DMS79 treated with DMSO at 0.1 percent for 48 hours (cell line): ENCODE measurements around the gene FCN3.
A peak's percentile ranks its signal among the peaks of the same experiment; 100 is the strongest.

ENCODE experiments used
- DNase-seq: peaks from one replicate; lab custom pipeline; 2025; lab: John Stamatoyannopoulos, UW

Gene FCN3

DNA sequence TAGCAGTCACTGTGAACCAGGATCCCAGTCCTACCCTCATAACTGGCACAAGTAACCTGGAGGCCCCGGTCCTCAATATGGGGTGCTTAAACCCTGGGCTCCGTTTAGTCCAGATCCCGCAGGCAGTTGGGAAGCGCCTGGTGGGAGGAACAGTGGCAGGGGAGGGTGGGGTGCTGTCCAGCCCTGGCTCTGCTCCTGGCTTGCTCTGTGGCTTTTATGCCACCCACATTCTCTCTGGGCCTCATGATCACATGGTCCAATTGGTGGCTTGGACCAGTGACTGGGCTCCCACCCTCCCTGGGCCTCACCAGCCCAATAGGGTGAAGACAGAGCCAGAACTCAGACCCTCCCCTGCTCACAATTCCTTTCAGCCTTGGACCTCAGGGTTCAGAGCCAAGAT is 5.6 kb upstream of the FCN3 start:
- DNase-seq: no peak

DNA sequence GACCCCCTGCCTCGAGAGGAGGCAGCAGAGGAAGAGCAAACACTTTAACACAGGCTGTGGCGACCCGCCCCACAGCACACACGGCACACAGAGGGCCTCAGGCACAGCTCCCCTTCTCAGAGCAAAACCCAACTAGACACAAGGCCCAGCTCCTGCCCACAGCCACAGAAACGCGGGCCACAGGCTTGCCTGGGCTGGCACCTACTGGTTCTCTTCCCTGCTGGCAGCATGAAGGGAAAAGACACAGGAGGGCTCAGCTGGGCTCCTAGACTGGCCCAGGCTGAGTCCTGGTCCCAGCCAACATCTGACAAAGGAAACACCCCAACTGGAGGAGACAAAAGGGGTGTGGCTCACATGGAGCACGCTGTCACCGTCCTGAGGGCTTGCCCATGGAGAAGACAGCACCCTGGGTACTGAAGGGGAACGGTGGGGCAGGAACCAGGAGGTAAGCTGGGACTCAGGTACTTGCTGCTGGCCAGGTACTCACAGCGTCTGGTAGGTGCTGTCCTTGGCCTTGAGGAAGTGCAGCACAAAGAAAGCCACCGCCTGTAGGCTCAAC is 5.0 kb upstream of the FCN3 start:
- DNase-seq: no peak

GRCh38 chr1:27377760-27378495 is 3.3 kb upstream of the FCN3 start:
- no peak for DNase-seq

- DNase-seq: no peak
Observed at GRCh38 chr1:27372808-27373690, 1.6 kb downstream of the FCN3 start.

- DNase-seq: no peak
Observed at GRCh38 chr1:27372022-27372807, 2.4 kb downstream of the FCN3 start.

DNA sequence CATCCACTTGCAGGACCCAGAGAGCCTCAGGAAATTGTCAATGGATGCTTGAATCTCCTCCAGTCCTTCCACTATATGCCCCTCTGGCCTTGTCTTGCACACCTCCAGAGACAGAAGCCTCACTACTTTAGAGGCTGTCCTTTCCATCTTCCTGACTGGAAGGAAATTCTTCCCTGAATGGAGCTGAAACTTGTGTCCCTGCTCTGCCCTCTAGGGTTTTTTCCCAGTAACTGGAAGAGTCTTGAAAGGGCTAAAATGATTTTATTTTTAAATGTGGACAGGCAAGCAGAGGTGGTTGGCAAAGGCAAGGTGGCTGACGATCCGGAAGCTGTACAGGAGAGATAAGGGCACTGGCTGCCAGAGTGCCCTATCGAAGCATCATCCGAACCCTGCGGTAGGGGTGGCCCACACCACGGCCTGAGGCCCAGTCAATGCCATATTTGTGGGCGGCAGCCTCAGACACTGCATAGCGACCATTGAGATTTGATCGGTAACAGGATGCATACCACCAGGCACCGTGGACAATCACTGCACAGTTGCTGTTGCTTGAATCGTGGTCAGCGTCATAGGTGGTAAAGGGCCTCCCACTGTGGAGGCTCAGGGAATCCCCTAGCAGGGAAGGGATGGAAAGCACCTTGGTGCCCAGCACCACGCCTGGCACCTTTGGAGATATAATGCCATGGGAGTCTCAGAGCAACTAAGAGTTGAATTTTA is 5.6 kb downstream of the FCN3 start:
- no peak for DNase-seq

GRCh38 chr1:27367160-27367650 is 7.4 kb downstream of the FCN3 start:
- DNase-seq: no peak

DNA sequence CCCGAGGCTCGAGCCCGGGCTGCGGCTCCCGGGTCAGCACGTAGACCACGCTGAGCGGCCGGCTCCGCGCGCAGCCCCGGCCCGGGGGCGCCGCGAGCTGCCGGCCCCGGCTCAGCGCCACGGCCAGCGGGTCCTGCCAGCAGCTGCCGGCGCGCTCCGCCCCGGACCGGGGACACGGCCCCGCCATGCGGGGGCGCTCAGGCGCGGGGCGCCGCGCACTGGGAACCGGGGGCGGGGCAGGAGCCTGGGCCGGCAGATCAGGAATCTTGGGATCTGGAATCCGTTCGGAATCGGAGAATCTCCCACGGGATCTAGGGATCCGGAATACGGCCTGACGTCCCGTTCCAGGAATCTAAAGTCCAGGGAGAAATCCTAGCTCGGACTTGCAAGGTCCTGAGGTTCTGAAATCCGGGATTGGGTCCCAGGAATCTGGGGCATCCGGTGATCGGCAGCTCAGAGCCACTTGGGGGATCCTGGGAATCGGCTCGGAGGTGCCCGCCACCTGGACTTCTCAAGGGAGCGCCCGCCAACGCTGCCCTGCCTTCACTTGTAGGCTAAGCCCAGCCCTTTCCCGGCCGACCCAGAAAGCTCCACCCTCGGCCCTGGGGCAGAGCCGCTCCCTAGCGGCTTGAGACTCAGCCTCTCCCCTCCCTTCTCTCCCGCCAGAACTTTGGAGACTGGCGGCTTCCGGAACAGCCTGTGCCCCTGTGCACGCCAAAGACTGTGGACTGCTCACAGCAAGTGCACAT is 8.0 kb downstream of the FCN3 start, which contains the start of gene MAP3K6:
TSS of gene MAP3K6 (minus strand) at position 551 of the 749 bp plus-strand sequence. CDS start at position 187, 364 bp downstream.
- DNase-seq: peak; percentile 86

- DNase-seq: peak; percentile 84
Observed at GRCh38 chr1:27366113-27366410, 8.6 kb downstream of the FCN3 start.

- DNase-seq: peak; percentile 89
Observed at GRCh38 chr1:27365372-27366112, 9.1 kb downstream of the FCN3 start.

- DNase-seq: no peak
Observed at GRCh38 chr1:27364696-27365371, 9.8 kb downstream of the FCN3 start.

DNA sequence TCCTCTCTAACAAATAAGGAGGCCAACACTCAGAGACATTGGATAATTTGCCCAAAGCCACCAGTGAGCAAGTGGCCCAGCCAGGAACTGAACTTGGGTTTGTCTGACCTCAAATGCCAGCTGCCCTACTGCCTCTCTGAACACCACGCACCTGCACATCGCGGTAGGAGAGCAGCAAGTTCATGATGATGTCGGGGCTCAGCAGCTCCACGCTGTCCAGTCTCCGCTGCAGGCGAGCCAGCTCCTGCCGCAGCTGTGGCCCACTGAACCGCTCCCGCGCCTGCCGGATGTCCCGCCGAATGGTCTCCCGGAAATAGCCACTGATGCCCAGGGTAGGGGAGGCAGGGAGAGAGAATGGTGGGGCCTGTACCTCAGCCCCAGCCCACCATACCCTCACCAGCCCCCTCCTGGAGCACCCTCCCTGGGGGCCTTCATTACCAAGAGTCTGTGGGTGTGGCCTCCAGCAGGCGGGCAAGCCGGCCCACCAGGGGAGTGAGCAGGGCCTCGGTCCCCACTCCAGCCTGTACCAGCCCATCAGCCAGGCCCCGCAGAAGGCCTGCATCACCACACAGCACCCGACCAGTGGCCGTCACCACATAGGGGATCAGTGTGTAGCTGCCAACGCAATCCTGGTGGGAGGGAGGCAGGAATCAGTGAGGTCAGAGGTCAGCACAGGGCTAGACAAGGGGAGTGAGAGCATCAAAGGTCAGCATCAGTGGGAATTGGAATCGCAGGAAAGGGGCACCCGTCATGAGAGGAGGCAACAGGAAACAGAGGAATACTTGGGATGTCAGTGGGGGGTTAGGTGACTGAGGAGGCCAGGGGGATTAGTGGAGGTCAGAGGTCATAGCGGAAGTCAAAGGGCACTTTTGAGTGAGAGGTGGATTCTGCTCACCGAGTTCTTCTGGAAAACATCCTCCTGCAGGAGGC is 10.6 kb downstream of the FCN3 start:
- DNase-seq: no peak

DNA sequence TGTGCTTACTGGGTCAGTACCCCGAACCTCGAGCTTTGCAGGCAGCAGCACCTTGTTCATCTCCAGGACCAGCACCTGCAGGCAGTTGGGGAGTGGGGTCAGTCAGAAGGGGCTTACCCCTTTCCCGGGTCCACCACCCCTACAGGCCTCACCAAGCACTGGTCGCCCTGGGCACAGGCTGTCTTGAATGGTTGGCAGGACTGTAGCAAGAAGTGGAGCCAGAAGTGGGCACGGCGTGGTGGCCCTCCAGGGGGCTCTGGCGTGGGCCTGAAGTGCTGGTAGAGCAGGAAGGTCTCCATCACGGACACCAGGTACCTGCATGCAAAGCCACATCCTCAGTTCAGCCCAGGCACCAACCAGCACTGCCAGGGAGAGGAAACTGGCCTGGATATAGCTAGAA is 13.1 kb downstream of the FCN3 start:
- DNase-seq: no peak

DNA sequence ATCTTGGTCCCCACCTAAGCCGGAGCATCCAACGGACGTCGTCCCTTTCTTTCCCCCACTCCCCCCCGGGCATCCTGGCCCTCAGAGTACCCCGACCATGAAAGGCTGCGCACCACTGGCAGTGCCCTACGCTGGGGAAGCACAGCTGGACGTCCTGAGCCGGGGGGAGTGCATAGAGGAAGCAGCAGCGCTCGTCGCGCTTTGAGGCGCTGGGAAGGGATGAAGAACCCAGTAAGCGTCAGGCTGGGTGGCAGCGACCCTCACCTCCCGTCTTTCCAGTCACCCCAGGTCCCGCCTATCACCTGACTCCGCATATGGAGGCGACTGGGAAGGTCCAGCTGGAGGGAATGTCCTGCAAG is 13.6 kb downstream of the FCN3 start:
- DNase-seq: no peak

DNA sequence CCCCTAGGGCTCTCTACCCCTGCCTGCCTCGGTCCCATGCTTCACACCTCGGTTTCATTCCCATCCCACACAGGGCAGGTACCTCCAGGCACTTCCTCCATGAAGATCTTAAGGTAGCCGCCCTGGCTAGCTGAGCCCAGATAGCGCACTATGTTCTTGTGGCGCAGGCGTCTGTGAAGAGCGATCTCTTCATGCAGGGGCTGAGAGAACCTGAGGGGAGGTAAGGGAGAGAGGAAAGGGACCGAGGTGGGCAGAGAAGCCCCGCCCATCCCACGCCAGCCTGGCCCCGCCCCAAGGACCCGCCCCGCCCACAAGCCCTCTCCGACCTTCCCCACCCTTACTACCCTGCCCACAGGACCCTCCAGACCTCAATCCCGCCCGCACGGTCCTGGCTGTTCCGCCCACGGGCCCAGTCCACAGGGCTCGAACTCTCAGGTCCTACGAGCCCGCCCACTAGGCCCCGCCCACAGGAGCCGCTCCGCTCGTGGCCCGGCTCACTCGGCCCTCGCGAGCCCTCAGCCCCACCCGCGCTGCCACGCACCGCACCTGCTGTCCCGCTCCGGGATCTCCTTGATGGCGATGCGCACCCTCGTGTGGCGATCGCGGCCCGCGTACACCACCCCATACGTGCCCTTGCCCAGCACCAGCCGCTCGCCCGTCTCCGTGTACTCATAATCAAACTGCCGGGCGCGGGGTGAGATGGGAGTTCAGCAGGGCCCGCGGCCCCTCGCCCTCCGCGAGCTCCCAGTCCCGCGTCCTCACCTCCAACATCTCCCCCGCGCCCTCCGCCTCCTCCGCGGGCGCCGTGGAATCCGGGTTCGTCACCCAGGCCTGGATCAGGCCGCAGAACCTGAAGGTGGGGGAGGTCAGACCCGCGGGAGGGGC is 14.2 kb downstream of the FCN3 start:
- no peak for DNase-seq

DNA sequence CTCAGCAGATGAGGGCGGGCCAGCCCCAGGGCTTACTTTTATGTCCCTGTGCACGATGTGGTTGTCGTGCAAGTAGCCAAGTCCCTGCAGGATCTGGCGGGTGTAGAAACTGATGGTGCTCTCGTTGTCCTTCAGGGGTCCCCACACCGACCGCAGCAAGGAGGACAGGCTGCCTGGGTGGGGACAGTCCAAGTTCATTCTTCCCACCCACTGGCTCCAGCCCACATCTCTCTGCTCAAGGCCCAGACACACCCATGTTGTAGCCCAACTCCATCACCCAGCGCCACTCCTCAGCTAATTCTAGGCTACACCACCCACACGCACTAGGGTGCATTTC is 14.8 kb downstream of the FCN3 start:
- no peak for DNase-seq

GRCh38 chr1:27358928-27359313 is 15.7 kb downstream of the FCN3 start:
- DNase-seq: no peak
